Karpas-422 (cell line): Measurements from ENCODE around the gene MEIS1. TPM values are rescaled to one million over a fixed set of nuclear protein-coding genes. Genes with fewer than 3 reads are reported as not detected.

Source experiments
- DNase-seq: peaks from one replicate; pipeline ENCODE4 v3.0.0-alpha.2; 2015
- H2AFZ ChIP-seq: fragments of 200-600 bp; sonication (generic); 2 replicates; pipeline ENCODE4 v1.6.1; 2014; ENCODE audit warnings: antibody characterized with exemption, low read length, mixed read lengths
- H3K27ac ChIP-seq: fragments of 200-600 bp; sonication (generic); 2 replicates; pipeline ENCODE4 v1.5.1; 2014; ENCODE audit warnings: mild to moderate bottlenecking, low read length, moderate library complexity
- H3K27me3 ChIP-seq: fragments of 200-600 bp; sonication (generic); 2 replicates; pipeline ENCODE4 v1.6.1; 2014; ENCODE audit warnings: low read length, mixed read lengths
- H3K36me3 ChIP-seq: fragments of 200-600 bp; sonication (generic); 2 replicates; pipeline ENCODE4 v1.6.1; 2014; ENCODE audit warnings: low read length, mixed read lengths; ENCODE audit not compliant: insufficient read depth
- H3K4me1 ChIP-seq: fragments of 200-600 bp; sonication (generic); 2 replicates; pipeline ENCODE4 v1.6.1; 2014; ENCODE audit warnings: mild to moderate bottlenecking, low read length, mixed read lengths
- H3K4me2 ChIP-seq: fragments of 200-600 bp; sonication (generic); 2 replicates; pipeline ENCODE4 v1.6.1; 2014; ENCODE audit warnings: low read length, low read depth, mild to moderate bottlenecking; ENCODE audit not compliant: poor library complexity, severe bottlenecking
- H3K4me3 ChIP-seq: fragments of 200-600 bp; sonication (generic); 2 replicates; pipeline ENCODE4 v1.5.1; 2014; ENCODE audit warnings: mild to moderate bottlenecking, antibody characterized with exemption, low read length, mixed read lengths
- H3K79me2 ChIP-seq: fragments of 200-600 bp; sonication (generic); 2 replicates; pipeline ENCODE4 v1.6.1; 2014; ENCODE audit warnings: mild to moderate bottlenecking, low read length, mixed read lengths
- H3K9ac ChIP-seq: fragments of 200-600 bp; sonication (generic); 2 replicates; pipeline ENCODE4 v1.6.0; 2014; ENCODE audit warnings: low read length
- H3K9me2 ChIP-seq: fragments of 200-600 bp; sonication (generic), shearing (Covaris generic); replicated peaks from 2 replicates; pipeline ENCODE4 v1.6.0; 2014; ENCODE audit warnings: mild to moderate bottlenecking, low read length, moderate library complexity; ENCODE audit not compliant: insufficient read depth
- H3K9me3 ChIP-seq: fragments of 300-700, 200-600 bp; sonication (generic); 2 replicates; pipeline ENCODE4 v1.6.1; 2014; ENCODE audit warnings: low read length, mixed read lengths
- H4K20me1 ChIP-seq: fragments of 200-600 bp; sonication (generic); 2 replicates; pipeline ENCODE4 v1.6.1; 2014; ENCODE audit warnings: mild to moderate bottlenecking, antibody characterized with exemption, low read length, low read depth; ENCODE audit not compliant: insufficient read depth
- total RNA-seq: library from RNA; depleted of rRNA; stranded (reverse); fragments of >200 nt; shearing (Covaris generic); gene quantifications from 2 replicates; pipeline ENCODE4 v1.2.3, GENCODE V29; 2014; ENCODE audit warnings: low replicate concordance

The MEIS1 gene
- total RNA-seq, 1 experiment from 2014 or later, result 32.5 TPM

DNA sequence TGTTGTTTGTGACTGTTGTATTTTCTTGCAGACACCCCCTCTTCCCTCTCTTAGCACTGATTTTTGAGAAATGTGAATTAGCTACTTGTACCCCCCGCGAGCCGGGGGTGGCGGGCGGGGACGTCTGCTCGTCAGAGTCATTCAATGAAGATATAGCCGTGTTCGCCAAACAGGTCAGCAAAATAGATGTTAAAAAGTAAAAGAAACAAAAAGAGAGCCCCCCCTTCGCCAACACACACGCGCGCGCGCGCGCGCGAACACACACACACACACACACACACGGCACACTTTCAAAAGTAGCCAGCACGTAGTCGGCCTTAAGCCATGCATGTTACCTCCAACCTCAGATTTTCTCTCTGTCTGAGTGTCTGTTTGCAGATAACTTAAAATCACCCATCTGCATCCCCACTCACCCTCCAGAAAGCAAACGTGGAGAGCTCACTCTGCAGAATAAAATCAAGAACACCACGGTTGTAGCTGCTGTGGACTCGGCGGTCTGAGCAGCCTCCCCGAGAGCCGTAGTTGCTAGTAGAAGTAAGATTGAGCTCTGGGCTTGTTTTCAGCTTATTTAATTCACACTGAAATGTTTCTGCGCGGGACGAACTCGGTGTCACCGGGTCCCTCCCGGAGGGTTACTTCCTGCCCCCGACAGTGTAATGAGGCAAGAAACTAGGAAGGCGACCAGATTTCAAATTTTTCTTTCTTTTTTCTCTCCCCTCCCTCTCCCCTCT is 5.1 kb downstream of the MEIS1 start:
- H3K27me3 ChIP-seq, result no peaks in the 10 kb centered on the region
- no peak overlapping the region for H3K4me2 ChIP-seq

DNA sequence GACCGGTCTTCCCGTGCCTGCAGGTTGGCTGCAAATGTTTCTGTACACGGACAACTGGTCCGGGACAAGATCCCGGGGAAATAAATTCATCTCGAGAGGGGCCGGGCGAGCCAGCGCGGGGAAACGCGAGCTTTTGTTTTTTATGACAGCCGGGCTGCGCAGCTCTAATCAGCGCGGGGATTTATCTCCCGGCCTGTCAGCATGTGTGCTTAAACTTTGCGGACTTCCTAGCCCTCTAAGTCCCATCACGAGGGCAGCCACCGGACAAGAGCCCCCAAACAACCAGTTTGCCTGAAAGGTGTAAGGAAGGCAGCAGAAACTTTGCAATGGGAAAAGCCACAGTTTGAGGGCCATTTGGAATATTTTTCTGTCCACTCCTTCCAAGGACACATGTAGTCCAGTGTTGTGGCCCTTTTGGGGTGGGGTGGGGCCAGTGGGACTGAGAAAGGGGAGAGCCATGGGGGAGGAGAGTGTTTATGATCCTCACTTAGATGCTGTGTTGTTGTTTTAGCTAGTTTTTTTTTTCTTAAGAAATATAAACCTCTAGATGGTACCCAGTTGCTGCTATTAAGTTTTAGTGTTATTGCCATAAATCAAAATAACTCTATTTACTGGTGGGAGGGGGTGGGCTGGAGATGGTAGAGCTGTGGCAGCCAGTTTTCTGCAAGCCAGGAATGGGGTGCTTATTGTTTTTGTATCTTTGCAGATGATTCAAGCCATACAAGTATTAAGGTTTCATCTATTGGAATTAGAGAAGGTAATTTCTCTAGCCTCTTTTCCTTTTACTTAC is 6.0 kb downstream of the MEIS1 start:
- H3K4me1 ChIP-seq, result peaks cover 36% of the 10 kb centered on the region
- H4K20me1 ChIP-seq, result no peaks in the 10 kb centered on the region
- H3K27ac ChIP-seq, result no peak overlapping the region
- no peak overlapping the region for H3K4me2 ChIP-seq
- no peaks in the 10 kb centered on the region for H3K36me3 ChIP-seq
- DNase-seq, result no peak
- no peaks in the 10 kb centered on the region for H3K79me2 ChIP-seq
- no peaks in the 10 kb centered on the region for H3K9me3 ChIP-seq
- no peaks in the 10 kb centered on the region for H3K9me2 ChIP-seq
- H3K4me3 ChIP-seq, result no peak overlapping the region
- no peak overlapping the region for H3K9ac ChIP-seq
- H2AFZ ChIP-seq, result no peak overlapping the region
- no peaks in the 10 kb centered on the region for H3K27me3 ChIP-seq

More for the DNA sequence above, 5.1 kb downstream of the MEIS1 start:
- Histone ChIP-seq H3K9me3 (no peaks in the 10 kb centered on the region), H3K27ac (no peak overlapping the region), H3K36me3 (no peaks in the 10 kb centered on the region), H3K4me1 (peaks cover 42% of the 10 kb centered on the region), H2AFZ (no peak overlapping the region), H3K9me2 (no peaks in the 10 kb centered on the region), H3K79me2 (no peaks in the 10 kb centered on the region), H3K4me3 (no peak overlapping the region), H4K20me1 (no peaks in the 10 kb centered on the region), H3K9ac (no peak overlapping the region)
- DNase-seq, result no peak

DNA sequence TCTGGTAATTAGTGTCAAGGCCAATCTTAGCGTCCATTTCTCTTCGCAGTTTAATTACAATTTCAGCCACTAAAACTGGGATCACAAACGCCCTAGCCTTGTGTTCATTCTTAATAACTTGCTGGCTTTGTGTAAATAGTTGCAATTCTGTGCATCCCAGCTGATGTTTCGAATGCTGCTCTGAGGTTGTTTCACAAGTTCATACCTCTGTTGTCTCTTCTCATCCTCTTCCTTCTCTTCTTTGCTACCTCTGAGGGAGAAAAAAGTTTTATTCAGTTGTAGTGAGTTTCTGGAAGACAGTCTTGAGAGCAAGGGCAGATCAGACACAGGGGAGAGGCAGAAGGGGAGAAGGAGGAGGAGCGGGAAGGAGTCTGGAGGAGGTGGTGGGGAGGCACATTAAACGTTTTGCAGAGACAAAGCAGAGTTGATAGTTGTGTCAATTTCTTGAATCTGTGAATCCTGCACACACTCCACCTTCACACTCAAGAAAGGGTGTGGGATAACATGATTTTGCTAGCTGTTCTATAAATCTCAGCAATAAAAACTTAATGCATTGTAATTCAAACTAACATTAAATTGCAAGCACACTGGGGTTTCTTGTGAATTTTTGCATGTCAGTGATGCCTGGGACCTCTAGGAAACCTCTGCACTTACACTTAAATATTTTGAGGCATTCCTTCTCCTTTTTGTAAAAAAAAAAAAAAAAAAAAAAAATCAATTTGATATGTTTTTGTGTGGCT is 6.8 kb downstream of the MEIS1 start:
- Histone ChIP-seq H3K9me3 (no peaks in the 10 kb centered on the region), H3K36me3 (no peaks in the 10 kb centered on the region), H3K79me2 (no peaks in the 10 kb centered on the region), H3K4me1 (peaks cover 28% of the 10 kb centered on the region), H2AFZ (no peak overlapping the region), H3K27me3 (no peaks in the 10 kb centered on the region), H3K4me3 (no peak overlapping the region), H4K20me1 (no peaks in the 10 kb centered on the region), H3K9ac (no peak overlapping the region), H3K4me2 (no peak overlapping the region), H3K9me2 (no peaks in the 10 kb centered on the region), H3K27ac (no peak overlapping the region)
- no peak for DNase-seq

DNA sequence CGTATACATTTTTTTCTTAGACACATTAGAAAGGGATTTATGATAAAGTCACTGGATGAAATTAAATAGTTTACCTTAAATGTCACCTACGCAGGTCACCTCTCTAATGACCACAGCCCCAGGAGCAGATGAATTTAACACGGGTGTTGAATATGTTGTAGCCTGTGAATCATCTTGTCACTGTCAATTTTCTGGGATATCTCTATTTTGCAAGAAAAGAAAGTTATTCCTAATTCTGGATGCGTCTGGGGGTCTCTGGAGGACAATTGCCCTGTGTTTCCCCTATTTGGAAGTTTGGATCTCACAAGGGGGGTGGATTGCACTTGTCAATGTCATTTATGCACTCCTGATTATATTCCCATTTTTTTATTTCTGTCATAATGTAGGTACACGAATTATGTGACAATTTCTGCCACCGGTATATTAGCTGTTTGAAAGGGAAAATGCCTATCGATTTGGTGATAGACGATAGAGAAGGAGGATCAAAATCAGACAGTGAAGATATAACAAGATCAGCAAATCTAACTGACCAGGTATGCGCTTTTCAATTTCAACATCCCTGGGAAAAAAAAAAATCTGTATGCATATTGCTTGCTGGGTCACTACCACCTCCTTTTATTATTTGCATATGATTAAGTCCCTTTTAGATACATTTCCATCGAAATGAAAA is 7.7 kb downstream of the MEIS1 start:
- no peaks in the 10 kb centered on the region for H3K79me2 ChIP-seq
- no peaks in the 10 kb centered on the region for H3K9me3 ChIP-seq
- no peak overlapping the region for H3K4me3 ChIP-seq
- peaks cover 19% of the 10 kb centered on the region for H3K4me1 ChIP-seq
- no peak for DNase-seq
- H3K9me2 ChIP-seq, result no peaks in the 10 kb centered on the region
- no peak overlapping the region for H3K27ac ChIP-seq
- no peak overlapping the region for H3K4me2 ChIP-seq
- H2AFZ ChIP-seq, result no peak overlapping the region
- H3K36me3 ChIP-seq, result no peaks in the 10 kb centered on the region
- H3K9ac ChIP-seq, result no peak overlapping the region
- no peaks in the 10 kb centered on the region for H3K27me3 ChIP-seq
- H4K20me1 ChIP-seq, result no peaks in the 10 kb centered on the region

- Histone ChIP-seq H3K27ac (no peak overlapping the region), H3K4me1 (peaks cover 18% of the 10 kb centered on the region), H4K20me1 (no peaks in the 10 kb centered on the region), H3K36me3 (no peaks in the 10 kb centered on the region), H3K4me3 (no peak overlapping the region), H3K79me2 (no peaks in the 10 kb centered on the region), H3K9me2 (no peaks in the 10 kb centered on the region), H3K9ac (no peak overlapping the region), H3K27me3 (no peaks in the 10 kb centered on the region), H2AFZ (no peak overlapping the region), H3K9me3 (no peaks in the 10 kb centered on the region), H3K4me2 (no peak overlapping the region)
- DNase-seq, result no peak
Measured at GRCh38 chr2:66443186-66443978, 8.5 kb downstream of the MEIS1 start.

DNA sequence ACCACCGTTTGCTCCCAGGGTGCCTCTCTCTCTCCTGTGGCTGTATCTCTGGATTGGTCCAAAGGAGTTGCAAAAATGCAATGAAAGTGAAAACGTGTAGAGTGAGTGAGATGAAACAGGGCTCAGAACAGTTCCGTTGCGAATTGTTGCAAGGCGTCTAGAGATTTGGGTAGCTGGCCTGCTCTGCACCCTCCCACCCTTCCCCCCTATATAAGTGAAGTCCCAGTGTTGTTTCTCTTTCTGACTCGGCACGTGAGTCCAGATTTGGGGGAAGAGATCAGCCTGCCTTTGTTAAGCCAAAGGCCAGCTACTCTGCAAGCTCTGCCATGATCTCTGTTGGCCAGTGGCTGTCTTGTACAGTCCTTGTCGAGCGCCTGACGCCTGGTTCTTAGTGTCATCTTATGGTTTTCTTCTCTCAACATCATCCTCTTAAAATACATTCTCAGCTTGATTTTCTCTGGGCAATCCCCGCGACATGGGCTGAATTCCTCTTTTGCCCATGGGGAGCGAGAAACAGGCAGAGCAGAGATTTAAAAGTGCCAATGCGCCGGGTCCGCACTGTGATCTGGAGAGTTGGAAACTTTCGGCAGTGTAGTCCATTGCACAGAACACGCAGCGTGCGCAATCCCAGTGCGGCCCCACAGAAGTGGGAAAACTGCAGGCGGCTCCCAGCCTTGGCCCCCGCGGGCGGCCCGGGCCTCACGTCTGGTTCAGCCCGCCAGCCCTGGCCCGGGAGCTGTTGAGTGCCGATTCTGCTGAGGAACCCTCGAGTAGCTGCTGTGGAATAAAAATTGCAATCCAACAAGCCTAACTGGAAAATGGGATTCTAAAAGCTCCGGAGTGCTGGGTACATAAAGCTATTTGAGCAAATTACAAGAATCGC is 9.3 kb downstream of the MEIS1 start:
- no peak for DNase-seq
- Histone ChIP-seq H3K4me1 (peaks cover 18% of the 10 kb centered on the region), H3K4me2 (no peak overlapping the region), H2AFZ (no peak overlapping the region), H3K36me3 (no peaks in the 10 kb centered on the region), H3K9me2 (no peaks in the 10 kb centered on the region), H3K27ac (no peak overlapping the region), H3K79me2 (no peaks in the 10 kb centered on the region), H3K4me3 (no peak overlapping the region), H4K20me1 (no peaks in the 10 kb centered on the region), H3K9ac (no peak overlapping the region), H3K9me3 (no peaks in the 10 kb centered on the region), H3K27me3 (no peaks in the 10 kb centered on the region)
